GM19193 (cell line): ENCODE results near the gene SPATA2.

Experiments used
- POLR2A ChIP-seq: IDR thresholded peaks from 4 replicates; pipeline ENCODE4 v1.6.1; 2011; ENCODE audit not compliant: insufficient read depth, insufficient read length; ENCODE audit errors: extremely low read depth

SPATA2 gene, protein sequence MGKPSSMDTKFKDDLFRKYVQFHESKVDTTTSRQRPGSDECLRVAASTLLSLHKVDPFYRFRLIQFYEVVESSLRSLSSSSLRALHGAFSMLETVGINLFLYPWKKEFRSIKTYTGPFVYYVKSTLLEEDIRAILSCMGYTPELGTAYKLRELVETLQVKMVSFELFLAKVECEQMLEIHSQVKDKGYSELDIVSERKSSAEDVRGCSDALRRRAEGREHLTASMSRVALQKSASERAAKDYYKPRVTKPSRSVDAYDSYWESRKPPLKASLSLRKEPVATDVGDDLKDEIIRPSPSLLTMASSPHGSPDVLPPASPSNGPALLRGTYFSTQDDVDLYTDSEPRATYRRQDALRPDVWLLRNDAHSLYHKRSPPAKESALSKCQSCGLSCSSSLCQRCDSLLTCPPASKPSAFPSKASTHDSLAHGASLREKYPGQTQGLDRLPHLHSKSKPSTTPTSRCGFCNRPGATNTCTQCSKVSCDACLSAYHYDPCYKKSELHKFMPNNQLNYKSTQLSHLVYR

DNA sequence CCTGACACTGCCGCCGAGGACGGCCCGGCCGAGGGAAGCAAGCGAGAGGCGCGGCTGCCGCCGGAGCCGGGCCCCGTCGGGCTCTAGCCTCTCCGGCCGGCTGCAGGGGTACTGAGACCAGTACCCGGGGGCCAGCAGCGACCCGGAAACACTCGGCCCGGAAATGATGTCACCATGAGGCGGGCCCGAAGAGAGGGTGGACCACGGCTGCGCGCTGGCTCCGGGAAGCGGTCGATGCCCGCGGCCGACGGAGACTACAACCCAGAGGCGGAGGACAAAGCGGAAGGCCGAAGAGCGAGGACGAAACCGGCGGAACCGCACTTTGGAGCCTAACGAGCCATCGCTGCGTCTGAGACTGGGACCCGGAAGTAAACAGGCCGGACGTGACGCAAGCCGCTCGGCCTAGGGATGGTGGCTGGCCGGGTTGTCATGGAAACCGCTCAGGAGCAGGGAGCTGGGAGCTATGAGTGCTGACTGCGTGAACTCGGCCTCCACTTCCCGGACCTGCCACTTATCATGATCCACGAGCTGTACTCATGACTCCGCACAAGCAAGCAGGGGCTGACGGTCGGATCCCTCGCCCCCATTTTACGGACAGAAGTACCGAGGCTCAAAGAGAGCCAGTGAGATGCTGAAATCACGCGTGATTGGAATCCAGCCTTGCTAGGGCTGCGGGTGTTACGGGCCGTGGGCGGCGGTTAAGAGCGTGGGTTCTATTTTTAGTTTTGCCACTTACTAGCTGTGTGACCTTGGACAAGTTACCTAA is at the start of gene SPATA2:
SPATA2 (minus strand) TSS at position 150 of the 766 bp plus-strand sequence. CDS start 7,039 bp downstream, outside the sequence.
- peak; percentile 80 for TF ChIP-seq POLR2A

DNA sequence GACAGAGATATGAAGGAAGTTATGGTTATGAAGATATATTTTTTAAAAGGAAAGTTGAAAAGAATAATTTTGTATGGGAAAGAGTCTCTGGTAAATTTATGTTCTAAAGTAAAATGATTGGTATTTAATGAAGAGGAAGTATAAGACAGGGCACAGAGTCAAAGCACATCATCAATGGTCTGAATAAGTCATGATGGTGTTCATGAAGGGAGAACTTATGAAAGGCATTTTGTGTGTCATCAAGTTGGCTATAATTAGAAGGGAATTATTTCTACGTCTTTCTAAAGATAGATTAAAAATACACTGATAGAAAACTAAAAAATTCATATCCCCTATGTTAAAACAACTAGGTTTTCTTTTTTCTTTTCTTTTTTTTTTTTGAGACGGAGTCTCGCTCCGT is 46.1 kb upstream of the SPATA2 start:
- no peak for TF ChIP-seq POLR2A

DNA sequence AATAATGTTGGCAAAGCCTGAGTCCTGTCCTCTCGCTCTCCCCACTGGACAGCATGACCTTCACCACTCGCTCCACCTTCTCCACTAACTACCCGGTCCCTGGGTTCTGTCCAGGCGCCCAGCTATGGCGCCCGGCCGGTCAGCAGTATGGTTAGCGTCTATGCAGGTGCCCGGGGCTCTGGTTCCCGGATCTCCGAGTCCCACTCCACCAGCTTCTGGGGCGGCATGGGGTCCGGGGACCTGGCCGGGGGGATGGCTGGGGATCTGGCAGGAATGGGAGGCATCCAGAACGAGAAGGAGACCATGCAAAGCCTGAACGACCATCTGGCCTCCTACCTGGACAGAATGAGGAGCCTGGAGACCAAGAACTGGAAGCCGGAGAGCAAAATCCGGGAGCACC is 41.4 kb upstream of the SPATA2 start:
- TF ChIP-seq POLR2A: no peak

DNA sequence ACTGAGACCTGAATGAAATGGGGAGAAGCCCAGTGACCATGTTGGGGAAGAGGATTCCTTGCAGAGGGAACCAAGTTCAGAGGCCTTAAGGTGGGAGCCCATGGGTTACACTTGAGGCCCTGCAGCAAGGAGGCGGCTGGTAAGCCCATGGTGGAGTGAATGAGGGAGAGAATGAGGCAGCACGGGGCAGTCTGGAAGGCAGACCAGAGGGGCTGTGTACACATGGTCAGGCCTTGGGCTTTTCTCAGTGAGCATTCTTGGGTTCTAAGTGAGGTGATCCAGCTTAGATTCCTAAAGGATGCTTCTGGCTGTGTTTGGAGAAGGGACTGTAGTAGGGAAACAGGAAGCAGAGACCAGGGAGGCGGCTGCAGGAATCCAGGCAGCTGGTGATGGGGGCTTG is 39.8 kb upstream of the SPATA2 start:
- TF ChIP-seq POLR2A: no peak

DNA sequence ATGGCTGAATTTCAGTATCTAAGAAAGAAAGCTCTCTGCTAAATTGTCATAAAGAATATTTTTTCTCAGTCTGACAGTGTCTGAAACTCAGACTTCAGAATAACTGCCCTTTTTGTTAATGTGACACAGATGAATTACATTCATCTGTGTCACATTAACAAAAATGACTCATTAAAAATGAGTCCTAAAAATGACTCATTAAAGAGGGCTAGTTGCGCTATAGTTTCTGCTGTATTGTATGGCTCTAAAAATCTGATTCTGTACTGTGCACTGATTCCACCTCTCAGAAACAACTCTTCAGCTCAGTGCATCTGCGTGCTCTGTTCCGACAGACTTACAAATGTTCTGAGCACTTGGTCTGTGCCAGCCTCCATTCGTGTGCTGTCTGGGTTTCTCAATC is 35.8 kb upstream of the SPATA2 start:
- TF ChIP-seq POLR2A: no peak

DNA sequence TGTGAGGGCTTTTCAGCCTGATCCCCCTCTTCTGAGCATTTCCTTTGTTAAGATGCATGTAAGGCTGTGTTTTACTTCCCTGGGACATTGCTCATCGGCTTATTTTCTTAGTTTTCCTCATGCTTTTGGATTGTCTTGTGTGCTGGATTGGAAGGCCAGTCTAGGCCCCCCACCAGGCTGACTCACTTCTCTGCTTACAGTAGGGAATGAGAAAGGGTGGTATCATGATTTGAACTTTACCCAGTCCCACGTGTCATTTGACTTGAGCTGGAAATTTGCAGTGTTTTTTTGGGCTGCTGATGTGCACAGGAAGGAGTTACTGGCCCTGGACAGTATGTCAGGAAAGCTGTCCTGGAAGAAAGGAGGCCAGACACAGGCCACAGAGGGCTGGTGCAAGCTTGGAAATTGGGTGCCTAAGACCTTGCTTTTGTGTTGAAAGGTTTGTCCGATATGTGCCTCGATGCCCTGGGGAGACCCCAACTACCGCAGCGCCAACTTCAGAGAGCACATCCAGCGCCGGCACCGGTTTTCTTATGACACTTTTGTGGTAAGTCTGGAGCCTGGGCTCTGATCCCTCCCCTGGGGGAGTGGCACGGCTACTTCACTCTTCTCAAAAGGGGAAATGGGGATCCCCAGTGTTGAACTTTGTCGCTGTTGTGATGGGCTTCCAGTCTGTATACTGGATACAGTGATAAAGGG is 33.6 kb upstream of the SPATA2 start:
- no peak for TF ChIP-seq POLR2A

DNA sequence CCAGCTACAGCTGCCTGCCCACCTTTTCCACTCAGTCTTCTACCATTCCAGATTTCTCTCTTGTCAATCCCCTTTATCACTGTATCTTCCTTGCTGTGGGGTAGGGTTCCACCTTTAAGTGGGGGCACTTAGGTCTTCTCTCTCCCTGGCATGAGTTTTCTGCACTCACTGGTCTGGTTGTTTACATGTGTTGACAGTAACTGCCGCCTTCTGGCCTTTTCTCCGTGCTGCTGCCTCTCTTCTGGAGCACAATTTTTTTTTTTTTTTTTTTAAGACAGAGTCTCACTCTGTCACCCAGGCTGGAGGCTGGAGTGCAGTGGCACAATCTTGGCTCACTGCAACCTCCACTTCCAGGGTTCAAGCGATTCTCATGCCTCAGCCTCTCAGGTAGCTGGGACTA is 32.8 kb upstream of the SPATA2 start:
- no peak for TF ChIP-seq POLR2A

DNA sequence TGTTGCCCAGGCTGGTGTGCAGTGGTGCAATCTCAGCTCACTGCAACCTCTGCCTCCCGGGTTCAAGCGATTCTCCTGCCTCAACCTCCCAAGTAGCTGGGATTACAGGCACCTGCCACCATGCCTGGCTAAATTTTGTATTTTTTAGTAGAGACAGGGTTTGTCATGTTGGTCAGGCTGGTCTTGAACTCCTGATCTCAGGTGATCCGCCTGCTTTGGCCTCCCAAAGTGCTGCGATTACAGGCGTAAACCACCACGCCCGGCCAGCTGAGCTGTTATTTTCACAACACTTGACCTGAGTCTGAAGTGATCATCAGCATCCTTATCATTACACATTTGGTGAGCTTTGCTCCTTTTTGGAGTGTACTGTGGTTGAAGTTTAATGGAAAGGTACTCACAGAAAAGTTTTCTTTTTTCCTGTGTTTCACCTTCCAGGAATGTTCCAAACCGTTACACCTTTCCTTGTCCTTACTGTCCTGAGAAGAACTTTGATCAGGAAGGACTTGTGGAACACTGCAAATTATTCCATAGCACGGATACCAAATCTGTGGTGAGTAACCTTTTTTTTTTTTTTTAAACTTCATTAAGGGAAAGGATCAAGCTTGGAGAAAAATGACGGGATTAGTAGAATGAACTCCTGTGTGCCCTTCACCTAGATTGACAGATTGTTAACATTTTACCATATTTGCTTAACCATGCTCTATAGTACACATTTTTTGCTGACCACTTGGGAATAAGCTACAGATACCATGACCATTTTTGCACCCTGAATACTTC is 30.6 kb upstream of the SPATA2 start:
- TF ChIP-seq POLR2A: no peak

DNA sequence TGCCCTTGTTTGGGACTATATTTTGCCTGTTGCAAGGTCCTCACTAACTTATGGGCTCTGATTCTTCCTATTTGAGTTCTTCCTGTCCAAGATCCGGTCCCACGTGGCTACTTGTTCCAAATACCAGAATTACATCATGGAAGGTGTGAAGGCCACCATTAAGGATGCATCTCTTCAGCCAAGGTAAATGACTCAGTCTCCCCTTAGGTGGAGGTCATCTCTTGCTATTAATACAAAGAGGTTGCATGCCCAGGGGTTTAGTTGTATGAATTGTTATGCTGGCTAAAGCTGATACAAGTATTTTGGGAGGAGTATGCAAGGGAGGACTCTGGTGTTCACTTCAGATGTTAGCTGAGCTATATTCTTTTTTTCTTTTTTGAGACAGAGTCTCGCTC is 30.0 kb upstream of the SPATA2 start:
- no peak for TF ChIP-seq POLR2A

DNA sequence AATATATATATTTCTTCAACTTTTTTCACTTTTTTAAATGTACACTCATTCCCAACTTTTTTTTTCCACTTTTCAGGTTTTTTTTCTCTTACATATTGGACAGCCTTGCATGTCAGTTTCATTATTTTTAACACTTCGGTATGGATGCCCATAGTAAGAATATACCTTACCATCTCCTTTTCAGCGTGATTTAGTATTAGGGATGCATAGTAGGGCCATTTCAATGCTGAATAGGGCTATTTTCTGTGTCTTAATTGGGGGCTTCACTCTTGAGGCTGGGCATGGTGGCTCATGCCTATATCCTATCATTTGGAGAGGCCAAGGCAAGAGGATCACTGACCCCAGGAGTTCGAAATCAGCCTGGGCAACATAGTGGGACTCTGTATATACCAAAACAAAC is 27.6 kb upstream of the SPATA2 start:
- TF ChIP-seq POLR2A: no peak

DNA sequence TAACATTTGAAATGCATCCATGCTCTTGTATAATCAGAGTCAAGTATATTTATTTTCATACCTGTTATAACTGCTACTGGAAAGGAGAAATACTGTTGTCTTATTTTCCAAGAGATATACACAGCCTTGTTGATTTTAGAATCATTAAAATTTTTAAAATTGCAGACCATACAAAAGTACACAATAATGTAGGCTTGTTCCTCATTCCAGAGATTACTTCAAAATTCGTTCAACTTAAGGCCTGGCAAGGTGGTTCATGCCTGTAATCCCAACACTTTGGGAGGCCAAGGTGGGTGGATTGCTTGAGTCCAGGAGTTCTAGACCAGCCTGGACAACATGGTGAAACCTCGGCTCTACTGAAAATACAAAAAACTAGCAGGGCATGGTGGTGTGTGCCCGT is 27.0 kb upstream of the SPATA2 start:
- no peak for TF ChIP-seq POLR2A

DNA sequence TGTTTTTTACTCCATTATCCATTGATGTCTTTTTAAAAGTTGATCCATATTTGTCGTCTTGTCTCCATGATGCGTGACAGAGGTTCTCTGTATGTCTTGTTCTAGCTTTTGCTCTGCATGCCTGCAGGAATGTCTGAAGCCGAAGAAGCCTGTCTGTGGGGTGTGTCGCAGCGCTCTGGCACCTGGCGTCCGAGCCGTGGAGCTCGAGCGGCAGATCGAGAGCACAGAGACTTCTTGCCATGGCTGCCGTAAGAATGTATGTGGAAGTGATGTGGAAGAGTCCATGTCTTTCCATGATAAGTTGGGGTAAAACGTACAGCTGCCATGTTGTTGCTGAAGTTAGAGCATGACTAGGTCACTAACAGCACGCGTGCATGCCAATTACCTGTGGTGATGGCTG is 26.1 kb upstream of the SPATA2 start:
- no peak for TF ChIP-seq POLR2A

DNA sequence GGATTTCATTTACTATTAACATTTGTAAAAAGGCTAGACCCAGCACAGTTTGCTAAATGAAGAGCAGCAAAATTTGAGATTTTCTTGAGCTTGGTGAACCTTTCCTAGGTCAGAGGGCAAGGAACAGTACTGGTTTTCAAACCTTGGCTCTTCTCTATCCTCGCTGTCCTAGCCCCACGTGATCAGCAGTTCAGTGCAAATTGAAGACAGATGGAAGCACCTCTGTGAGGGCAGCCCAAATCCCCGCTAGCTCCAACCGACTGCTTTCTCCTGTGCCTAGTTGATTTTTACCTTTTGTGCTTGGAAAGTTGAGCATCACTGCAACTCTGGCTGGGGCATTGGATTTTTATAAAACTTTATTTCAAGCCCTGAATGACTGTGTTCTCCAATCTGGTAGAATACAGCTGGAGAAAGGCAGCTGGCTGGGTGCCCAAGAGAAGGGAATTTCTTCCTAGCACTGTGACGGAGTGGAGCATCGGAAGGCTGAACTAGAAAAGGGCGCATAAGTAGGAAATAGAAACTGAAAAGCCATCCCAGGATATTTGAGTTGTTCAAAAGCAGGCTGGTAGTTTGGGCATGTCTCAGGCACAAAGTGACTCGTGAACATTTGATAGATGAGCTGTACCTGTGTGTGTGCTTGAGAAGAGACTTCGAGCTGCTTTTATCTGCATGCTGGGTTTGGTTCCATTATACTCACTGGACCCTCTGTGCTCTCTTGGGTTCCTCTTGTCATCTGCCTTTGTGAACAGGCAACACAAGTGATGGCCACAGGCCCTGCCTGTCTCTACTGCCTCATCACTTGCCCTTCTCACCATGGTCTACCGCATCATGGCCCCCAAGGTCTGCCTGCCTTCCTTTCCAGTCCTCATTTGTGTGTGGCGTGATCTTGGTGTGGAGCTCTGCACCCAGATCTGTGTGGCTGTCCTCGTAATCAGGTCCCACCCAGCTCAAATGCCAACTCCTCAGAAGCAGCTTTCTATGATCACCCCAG is 23.1 kb upstream of the SPATA2 start:
- TF ChIP-seq POLR2A: no peak
